ENCODE results near the gene TRIM10. TPM values are rescaled to one million over a fixed set of nuclear protein-coding genes. Genes with fewer than 3 reads are reported as not detected.

The TRIM10 gene
- total RNA-seq, 4 donors from 2014 or later = 0.76 to 1.6 (median 1.1) TPM

GRCh38 chr6:30130887-30131862 lies 29.8 kb downstream of the TRIM10 start:
- WGBS = 27% methylated on average over 16 of the region's 16 CpGs
- no peak overlapping the region for H3K4me3 ChIP-seq

GRCh38 chr6:30130179-30130679 lies 30.8 kb downstream of the TRIM10 start:
- no peaks in the 10 kb centered on the region for H3K9me3 ChIP-seq
- 67% methylated on average over 4 of the region's 4 CpGs for WGBS
- peaks cover 18% of the 10 kb centered on the region for H3K4me1 ChIP-seq
- H3K27ac ChIP-seq = no peak overlapping the region
- H3K36me3 ChIP-seq = no peaks in the 10 kb centered on the region
- no peak overlapping the region for H3K4me3 ChIP-seq
- no peak for DNase-seq (ENCODE audit: low spot score in 2 of 2)
- H3K27me3 ChIP-seq = peaks cover 75% of the 10 kb centered on the region
- TF ChIP-seq POLR2A (IDR thresholded peaks at IDR 0.05) (no peak), EP300 (IDR thresholded peaks at IDR 0.05) (no peak), POLR2AphosphoS5 (IDR thresholded peaks at IDR 0.05) (no peak), CTCF (IDR thresholded peaks at IDR 0.05) (no peak)

More at GRCh38 chr6:30130887-30131862, 29.8 kb downstream of the TRIM10 start:
- Histone ChIP-seq H3K27me3 (peaks cover 70% of the 10 kb centered on the region), H3K4me1 (peaks cover 18% of the 10 kb centered on the region), H3K27ac (no peak overlapping the region), H3K9me3 (no peaks in the 10 kb centered on the region), H3K36me3 (no peaks in the 10 kb centered on the region)
- DNase-seq (ENCODE audit: low spot score in 2 of 2) = no peak
- TF ChIP-seq CTCF (IDR thresholded peaks at IDR 0.05) (peak; percentile 91 to 94), POLR2AphosphoS5 (IDR thresholded peaks at IDR 0.05) (no peak)

GRCh38 chr6:30129265-30130178 lies 31.5 kb downstream of the TRIM10 start:
- no peaks in the 10 kb centered on the region for H3K9me3 ChIP-seq
- 71% methylated on average over 10 of the region's 10 CpGs for WGBS
- no peak for DNase-seq (ENCODE audit: low spot score in 2 of 2)
- no peaks in the 10 kb centered on the region for H3K36me3 ChIP-seq
- peaks cover 72% of the 10 kb centered on the region for H3K27me3 ChIP-seq
- H3K27ac ChIP-seq = no peak overlapping the region
- peaks cover 18% of the 10 kb centered on the region for H3K4me1 ChIP-seq
- TF ChIP-seq POLR2A (IDR thresholded peaks at IDR 0.05) (no peak), POLR2AphosphoS5 (IDR thresholded peaks at IDR 0.05) (no peak), EP300 (IDR thresholded peaks at IDR 0.05) (no peak), CTCF (IDR thresholded peaks at IDR 0.05) (no peak)
- no peak overlapping the region for H3K4me3 ChIP-seq

- Histone ChIP-seq H3K27me3 (peaks cover 62% of the 10 kb centered on the region), H3K9me3 (no peaks in the 10 kb centered on the region), H3K27ac (no peak overlapping the region), H3K4me3 (peak overlapping the region; percentile 10), H3K4me1 (peaks cover 18% of the 10 kb centered on the region), H3K36me3 (no peaks in the 10 kb centered on the region)
- TF ChIP-seq CTCF (IDR thresholded peaks at IDR 0.05) (no peak), POLR2A (IDR thresholded peaks at IDR 0.05) (no peak), POLR2AphosphoS5 (IDR thresholded peaks at IDR 0.05) (no peak), EP300 (IDR thresholded peaks at IDR 0.05) (no peak)
- no peak for DNase-seq (ENCODE audit: low spot score in 2 of 2)
- WGBS = 11% methylated on average over 50 of the region's 50 CpGs
These were observed 33.5 kb downstream of the TRIM10 start for GRCh38 chr6:30127238-30128093.

All from suprapubic skin (tissue), 4 donors.